Measurements from ENCODE around the gene ILKAP.

The ILKAP gene

GRCh38 chr2:238139196-238140039 is 64.1 kb downstream of the ILKAP start:
- Histone ChIP-seq H3K4me1 (ENCODE audit: insufficient read depth, low read length) (no peaks in the 10 kb centered on the region; the same call in 1 of the 2 replicates), H3K9ac (ENCODE audit: low read depth, low read length) (no peak overlapping the region), H3K9me3 (ENCODE audit: control insufficient read depth, insufficient read depth, low read length) (no peaks in the 10 kb centered on the region), H3K36me3 (ENCODE audit: insufficient read depth, low read length) (no peaks in the 10 kb centered on the region)

DNA sequence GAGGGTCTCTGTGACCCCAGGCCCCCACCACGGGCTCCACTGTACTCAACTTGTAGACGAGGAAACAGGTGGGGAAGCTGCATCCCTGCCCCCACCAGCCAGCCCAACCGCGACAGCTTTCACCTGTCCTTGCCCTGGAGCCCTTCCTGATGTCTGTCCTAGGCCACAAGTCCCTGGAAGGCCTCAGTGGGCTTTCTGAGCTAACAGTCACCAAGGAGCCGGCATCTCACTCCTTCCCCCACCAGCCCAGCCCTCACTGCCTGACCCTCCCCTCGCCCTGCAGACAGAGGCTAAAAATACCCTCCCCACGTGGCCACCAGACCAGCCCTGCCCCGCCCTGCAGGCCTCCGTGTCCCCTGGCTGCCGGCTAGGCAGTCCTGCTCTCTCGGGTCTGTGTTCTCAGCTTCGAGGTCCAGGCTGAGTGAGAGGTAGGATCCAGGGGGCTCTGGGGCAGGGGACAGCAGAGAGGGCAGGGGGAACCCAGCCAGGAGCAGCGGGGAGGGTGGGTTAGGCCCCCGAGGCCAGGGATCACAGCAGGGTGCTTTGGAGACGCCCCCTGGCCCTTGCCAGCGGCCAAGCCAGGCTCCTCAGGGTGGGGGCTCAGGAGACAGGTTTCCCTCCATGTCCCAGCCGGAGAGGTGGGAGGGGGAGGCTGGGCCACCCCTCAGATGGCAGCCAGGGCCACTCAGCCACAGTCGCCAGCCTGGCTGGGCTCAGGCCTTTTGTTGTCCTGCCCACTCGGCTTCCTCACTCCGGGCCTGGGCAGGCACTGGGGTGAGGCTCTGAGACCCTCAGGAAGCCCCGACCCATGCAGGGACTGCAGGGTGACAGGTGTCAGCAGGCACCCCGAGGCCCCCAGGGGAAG is 64.9 kb downstream of the ILKAP start, which contains the start of gene KLHL30:
Gene KLHL30, plus strand, starts transcription at position 338 of the 865 bp plus-strand sequence. CDS start 2,087 bp downstream, outside the sequence.
- Histone ChIP-seq H3K36me3 (ENCODE audit: insufficient read depth, low read length) (no peaks in the 10 kb centered on the region), H3K4me1 (ENCODE audit: insufficient read depth, low read length) (no peaks in the 10 kb centered on the region; the same call in 1 of the 2 replicates), H3K9me3 (ENCODE audit: control insufficient read depth, insufficient read depth, low read length) (no peaks in the 10 kb centered on the region), H3K9ac (ENCODE audit: low read depth, low read length) (no peak within 1 kb of the TSS)

- H3K4me1 ChIP-seq (ENCODE audit: insufficient read depth, low read length): no peaks in the 10 kb centered on the region; the same call in 1 of the 2 replicates
- H3K36me3 ChIP-seq (ENCODE audit: insufficient read depth, low read length): no peaks in the 10 kb centered on the region
- H3K9me3 ChIP-seq (ENCODE audit: control insufficient read depth, insufficient read depth, low read length): no peaks in the 10 kb centered on the region
- H3K9ac ChIP-seq (ENCODE audit: low read depth, low read length): no peak overlapping the region
Measured at GRCh38 chr2:238137885-238138284, 65.6 kb downstream of the ILKAP start.

DNA sequence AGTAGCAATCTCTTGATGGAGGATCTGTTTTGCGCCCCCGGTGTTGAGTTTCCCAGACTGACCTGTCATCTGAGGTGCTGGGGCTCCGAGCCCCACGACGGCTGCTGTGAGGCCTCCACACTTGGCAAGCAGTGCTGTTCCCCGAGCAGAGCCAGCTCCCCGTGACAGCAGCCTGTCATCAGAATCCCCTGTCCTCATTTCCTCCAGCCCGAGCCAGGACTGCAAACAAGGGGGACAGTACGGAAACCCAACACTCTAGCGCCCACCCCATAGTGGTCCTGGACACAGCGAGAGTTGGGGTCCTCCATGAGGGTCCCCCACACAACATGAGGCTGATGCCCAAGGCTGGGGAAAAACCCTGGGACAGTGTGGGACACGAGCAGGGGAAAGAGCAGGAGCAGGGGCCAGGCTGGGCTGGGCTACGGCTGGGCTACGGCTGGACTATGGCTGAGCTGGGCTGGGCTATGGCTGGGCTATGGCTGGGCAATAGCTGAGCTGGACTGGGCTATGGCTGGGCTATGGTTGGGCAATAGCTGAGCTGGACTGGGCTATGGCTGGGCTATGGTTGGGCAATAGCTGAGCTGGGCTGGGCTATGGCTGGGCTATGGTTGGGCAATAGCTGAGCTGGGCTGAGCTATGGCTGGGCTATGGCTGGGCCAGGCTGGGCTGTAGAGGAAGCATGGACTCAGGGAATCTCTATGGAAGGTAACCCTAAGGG is 66.5 kb downstream of the ILKAP start:
- no peaks in the 10 kb centered on the region for H3K36me3 ChIP-seq (ENCODE audit: insufficient read depth, low read length)
- H3K9me3 ChIP-seq (ENCODE audit: control insufficient read depth, insufficient read depth, low read length): no peaks in the 10 kb centered on the region
- no peaks in the 10 kb centered on the region; the same call in 1 of the 2 replicates for H3K4me1 ChIP-seq (ENCODE audit: insufficient read depth, low read length)
- H3K9ac ChIP-seq (ENCODE audit: low read depth, low read length): no peak overlapping the region

DNA sequence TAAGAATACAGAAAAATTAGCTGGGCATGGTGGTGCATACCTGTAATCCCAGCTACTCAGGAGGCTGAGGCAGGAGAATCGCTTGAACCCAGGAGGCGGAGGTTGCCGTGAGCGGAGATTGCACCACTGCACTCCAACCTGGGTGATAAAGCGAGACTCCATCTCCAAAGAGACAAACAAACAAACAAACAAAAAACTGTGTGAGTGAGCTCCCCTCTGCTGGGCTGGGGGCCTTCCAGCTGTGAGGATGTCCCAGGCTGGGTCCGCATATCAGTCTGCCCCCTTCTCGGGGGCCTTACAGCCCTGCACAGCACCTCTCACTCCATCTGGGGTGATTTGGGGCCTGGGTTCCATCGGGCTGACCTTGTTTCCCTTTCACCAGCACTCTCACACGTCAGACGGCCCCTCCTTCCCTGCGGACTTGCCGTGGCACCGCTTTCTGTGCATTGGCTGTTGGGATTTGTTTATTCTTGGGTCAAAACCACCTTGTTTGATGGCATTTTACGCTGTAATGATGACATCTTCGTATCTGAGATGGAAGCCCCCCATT is 67.8 kb downstream of the ILKAP start:
- Histone ChIP-seq H3K4me1 (ENCODE audit: insufficient read depth, low read length) (no peaks in the 10 kb centered on the region; the same call in 1 of the 2 replicates), H3K9me3 (ENCODE audit: control insufficient read depth, insufficient read depth, low read length) (no peaks in the 10 kb centered on the region), H3K36me3 (ENCODE audit: insufficient read depth, low read length) (no peaks in the 10 kb centered on the region), H3K9ac (ENCODE audit: low read depth, low read length) (no peak overlapping the region)

DNA sequence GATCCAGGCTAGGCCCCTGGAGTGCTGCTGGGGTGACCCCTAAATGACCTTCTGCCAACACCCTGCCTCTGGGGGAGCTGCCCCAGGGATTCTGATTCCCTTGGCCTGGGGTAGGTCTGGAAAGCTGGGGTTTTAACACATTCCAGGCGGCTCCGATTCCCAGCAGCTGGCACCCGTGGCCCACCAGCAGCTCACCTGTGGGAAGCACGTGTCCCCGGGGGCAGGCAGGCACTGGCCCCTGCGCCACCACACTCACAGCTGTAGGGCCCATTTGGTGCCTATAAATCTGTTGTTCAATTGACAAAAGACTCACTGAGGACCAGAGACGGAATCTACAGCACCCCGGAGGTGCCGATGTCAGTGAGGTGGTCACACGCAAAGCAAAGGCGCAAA is 69.1 kb downstream of the ILKAP start:
- Histone ChIP-seq H3K9ac (ENCODE audit: low read depth, low read length) (no peak overlapping the region), H3K36me3 (ENCODE audit: insufficient read depth, low read length) (no peaks in the 10 kb centered on the region), H3K9me3 (ENCODE audit: control insufficient read depth, insufficient read depth, low read length) (no peaks in the 10 kb centered on the region), H3K4me1 (ENCODE audit: insufficient read depth, low read length) (no peaks in the 10 kb centered on the region; the same call in 1 of the 2 replicates)

DNA sequence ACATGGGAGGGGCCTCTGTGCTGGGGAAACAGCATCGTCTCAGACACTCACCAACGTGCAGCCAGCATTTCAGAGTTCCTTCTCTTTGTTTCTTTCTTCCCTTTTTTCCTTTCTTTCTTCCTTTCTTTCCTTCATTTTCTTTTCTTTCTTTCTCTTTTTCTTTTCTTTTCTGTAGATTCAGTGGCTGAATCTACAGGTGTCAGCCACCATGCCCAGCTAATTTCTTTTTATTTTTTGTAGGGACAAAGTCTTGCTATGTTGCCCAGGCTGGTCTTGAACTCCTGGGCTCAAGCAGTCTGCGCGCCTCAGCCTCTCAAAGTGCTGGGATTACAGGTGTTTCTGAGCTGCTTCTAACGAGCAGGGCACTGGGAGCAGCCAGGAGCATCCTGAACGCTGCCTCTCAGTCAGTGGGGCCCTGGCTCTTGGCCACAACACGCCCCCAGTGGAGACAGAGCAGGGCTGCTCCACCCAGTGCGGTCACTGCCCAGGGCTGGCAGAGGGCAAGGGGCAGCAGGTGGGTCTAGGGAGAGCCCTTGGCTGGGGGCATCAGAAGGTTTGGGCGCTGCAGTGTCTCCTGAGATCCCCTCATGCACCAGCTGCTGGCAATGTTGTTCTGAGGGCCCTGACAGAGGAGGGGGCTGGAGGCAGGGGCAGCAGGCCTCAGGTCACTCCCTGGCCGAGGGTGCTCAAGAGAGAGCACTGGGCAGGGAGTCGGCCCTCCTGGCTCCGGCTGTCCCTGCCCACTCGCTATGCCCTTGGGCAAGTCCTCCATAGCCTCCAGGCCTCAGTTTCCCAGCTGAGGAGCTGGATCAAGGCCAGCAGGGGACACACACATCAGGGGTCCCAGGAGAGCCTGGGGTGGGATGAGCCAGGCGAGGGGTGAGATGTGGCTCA is 69.7 kb downstream of the ILKAP start:
- no peak overlapping the region for H3K9ac ChIP-seq (ENCODE audit: low read depth, low read length)
- no peaks in the 10 kb centered on the region for H3K9me3 ChIP-seq (ENCODE audit: control insufficient read depth, insufficient read depth, low read length)
- H3K4me1 ChIP-seq (ENCODE audit: insufficient read depth, low read length): no peaks in the 10 kb centered on the region; the same call in 1 of the 2 replicates
- no peaks in the 10 kb centered on the region for H3K36me3 ChIP-seq (ENCODE audit: insufficient read depth, low read length)

GRCh38 chr2:238132463-238133450 is 70.7 kb downstream of the ILKAP start:
- Histone ChIP-seq H3K9ac (ENCODE audit: low read depth, low read length) (no peak overlapping the region), H3K9me3 (ENCODE audit: control insufficient read depth, insufficient read depth, low read length) (no peaks in the 10 kb centered on the region), H3K4me1 (ENCODE audit: insufficient read depth, low read length) (no peaks in the 10 kb centered on the region), H3K36me3 (ENCODE audit: insufficient read depth, low read length) (no peaks in the 10 kb centered on the region)

DNA sequence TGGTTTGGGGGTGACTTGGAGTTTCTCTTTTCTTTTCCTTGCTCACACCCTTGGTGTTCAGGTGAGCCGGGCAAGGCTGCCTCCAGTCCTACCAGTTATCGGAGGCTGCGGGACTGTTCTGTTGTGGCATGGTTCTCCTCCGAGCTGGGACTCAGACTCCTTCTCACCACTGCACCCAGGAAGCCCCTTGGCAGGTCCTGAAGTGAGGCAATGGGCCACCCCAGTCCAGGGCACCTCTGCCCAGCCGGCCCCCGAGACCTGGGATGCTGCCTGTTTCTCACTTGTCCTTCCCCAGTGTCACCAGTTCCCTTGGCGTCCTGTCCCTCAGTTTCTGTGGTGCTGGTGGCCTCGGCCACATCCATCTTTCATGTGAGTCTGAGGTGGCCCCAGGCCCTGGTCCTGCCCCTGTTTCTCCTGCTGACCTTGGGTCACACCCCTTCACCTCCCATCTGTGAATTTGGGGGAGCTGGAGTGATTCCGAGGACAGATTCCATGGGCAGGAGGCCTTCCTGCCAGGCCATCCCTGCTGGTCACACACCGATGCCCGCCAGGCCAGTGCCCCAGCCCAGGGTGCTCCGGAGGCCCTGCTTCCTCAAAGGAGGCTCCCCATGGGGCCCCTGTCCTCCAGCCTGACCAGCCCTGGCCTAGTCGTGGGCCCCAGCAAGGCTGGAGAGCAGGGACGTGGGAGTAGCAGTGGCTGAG is 71.6 kb downstream of the ILKAP start:
- H3K9me3 ChIP-seq (ENCODE audit: control insufficient read depth, insufficient read depth, low read length): no peaks in the 10 kb centered on the region
- no peak overlapping the region for H3K9ac ChIP-seq (ENCODE audit: low read depth, low read length)
- H3K4me1 ChIP-seq (ENCODE audit: insufficient read depth, low read length): peaks cover 2% of the 10 kb centered on the region; the same call in 1 of the 2 replicates
- H3K36me3 ChIP-seq (ENCODE audit: insufficient read depth, low read length): no peaks in the 10 kb centered on the region

DNA sequence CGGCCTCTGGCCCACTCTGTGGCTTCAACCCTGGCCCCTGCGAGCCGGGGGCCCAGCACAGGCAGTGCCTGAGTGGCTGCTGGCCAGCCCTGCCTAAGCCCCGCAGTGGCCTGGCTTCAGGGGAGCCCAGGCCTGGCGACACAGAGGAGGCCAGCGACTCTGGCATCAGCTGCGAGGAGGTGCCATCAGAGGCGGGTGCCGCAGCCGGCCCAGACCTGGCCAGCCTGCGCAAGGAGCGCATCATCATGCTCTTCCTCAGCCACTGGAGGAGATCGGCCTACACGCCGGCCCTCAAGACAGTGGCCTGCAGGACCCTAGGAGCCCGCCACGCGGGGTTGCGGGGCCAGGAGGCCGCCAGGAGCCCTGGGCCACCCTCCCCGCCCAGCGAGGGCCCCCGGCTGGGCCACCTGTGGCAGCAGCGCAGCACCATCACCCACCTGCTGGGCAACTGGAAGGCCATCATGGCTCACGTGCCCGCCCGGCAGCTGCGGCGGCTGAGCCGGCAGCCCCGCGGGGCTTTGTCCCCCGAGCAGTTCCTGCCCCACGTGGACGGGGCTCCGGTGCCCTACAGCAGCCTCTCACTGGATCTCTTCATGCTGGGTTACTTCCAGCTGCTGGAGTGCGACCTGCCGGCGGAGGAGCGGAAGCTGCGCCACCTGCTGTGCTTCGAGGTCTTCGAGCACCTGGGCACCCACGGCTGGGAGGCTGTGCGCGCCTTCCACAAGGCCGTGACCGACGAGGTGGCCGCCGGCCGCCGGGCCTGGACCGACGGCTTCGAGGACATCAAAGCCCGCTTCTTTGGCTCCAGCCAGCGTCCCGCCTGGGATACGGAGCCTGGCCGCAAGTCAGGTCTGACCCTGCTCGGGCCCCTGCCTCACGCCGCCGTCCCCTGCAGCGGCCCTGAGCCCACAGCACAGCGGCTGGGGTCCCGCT is 72.5 kb downstream of the ILKAP start:
- Histone ChIP-seq H3K4me1 (ENCODE audit: insufficient read depth, low read length) (peaks cover 3% of the 10 kb centered on the region; the same call in 1 of the 2 replicates), H3K9me3 (ENCODE audit: control insufficient read depth, insufficient read depth, low read length) (no peaks in the 10 kb centered on the region), H3K9ac (ENCODE audit: low read depth, low read length) (no peak overlapping the region), H3K36me3 (ENCODE audit: insufficient read depth, low read length) (no peaks in the 10 kb centered on the region)

DNA sequence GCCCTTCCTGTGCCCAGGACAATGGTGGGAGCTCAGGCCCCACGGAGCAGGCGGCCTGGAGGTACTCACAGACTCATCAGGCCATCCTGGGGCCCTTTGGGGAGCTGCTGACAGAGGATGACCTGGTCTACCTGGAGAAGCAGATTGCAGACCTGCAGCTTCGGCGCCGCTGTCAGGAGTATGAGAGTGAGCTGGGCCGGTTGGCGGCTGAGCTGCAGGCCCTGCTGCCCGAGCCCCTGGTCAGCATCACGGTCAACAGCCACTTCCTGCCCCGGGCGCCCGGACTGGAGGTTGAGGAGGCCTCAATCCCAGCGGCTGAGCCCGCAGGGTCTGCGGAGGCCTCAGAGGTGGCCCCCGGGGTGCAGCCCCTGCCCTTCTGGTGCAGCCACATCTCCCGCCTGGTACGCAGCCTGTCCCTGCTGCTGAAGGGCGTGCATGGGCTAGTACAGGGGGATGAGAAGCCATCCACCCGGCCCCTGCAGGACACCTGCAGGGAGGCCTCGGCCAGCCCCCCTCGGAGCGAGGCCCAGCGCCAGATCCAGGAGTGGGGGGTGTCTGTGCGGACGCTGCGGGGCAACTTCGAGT is 73.3 kb downstream of the ILKAP start:
- H3K36me3 ChIP-seq (ENCODE audit: insufficient read depth, low read length): no peaks in the 10 kb centered on the region
- no peak overlapping the region for H3K9ac ChIP-seq (ENCODE audit: low read depth, low read length)
- peaks cover 3% of the 10 kb centered on the region; the same call in 1 of the 2 replicates for H3K4me1 ChIP-seq (ENCODE audit: insufficient read depth, low read length)
- no peaks in the 10 kb centered on the region for H3K9me3 ChIP-seq (ENCODE audit: control insufficient read depth, insufficient read depth, low read length)

All from ES-I3 (cell line).